Neural cell (in vitro differentiated cells): ENCODE measurements around the gene SLC8A3.

ENCODE experiments used
- CTCF ChIP-seq: fragments of 450-650 bp; IDR thresholded peaks from 2 replicates; pipeline ENCODE4 v1.5.1; 2014; ENCODE audit warnings: antibody characterized with exemption, mild to moderate bottlenecking, moderate library complexity; ENCODE audit not compliant: poor library complexity, severe bottlenecking
- EP300 ChIP-seq: fragments of 450-650 bp; conservative IDR thresholded peaks from 2 replicates; pipeline ENCODE4 v1.6.1; 2014; ENCODE audit warnings: antibody characterized with exemption, mild to moderate bottlenecking, moderate library complexity; ENCODE audit not compliant: poor library complexity, severe bottlenecking
- EZH2 ChIP-seq: fragments of 200-600, 300-800 bp; shearing (Covaris generic), sonication (generic); IDR thresholded peaks from 2 replicates; pipeline ENCODE4 v1.6.1; 2014; ENCODE audit warnings: antibody characterized with exemption, low read length, borderline replicate concordance, mild to moderate bottlenecking; ENCODE audit not compliant: insufficient read depth, poor library complexity, severe bottlenecking
- POLR2AphosphoS5 ChIP-seq: IDR thresholded peaks from 2 replicates; pipeline ENCODE4 v1.6.1; 2012
- RAD21 ChIP-seq: fragments of 450-650 bp; conservative IDR thresholded peaks from 2 replicates; pipeline ENCODE4 v1.6.1; 2014; ENCODE audit warnings: antibody characterized with exemption, mild to moderate bottlenecking, moderate library complexity
- SMC3 ChIP-seq: fragments of 450-650 bp; conservative IDR thresholded peaks from 2 replicates; pipeline ENCODE4 v1.6.1; 2014; ENCODE audit warnings: antibody characterized with exemption, mild to moderate bottlenecking, moderate library complexity; ENCODE audit not compliant: poor library complexity

GRCh38 chr14:70201994-70202393 lies 13.2 kb upstream of the SLC8A3 start:
- TF ChIP-seq CTCF (no peak), EZH2 (no peak), SMC3 (no peak), EP300 (no peak), RAD21 (no peak), POLR2AphosphoS5 (no peak)
